ENCODE measurements around the gene HSPB2. TPM values are rescaled to one million over a fixed set of nuclear protein-coding genes. Genes with fewer than 3 reads are reported as not detected.

The HSPB2 gene
- total and polyA plus RNA-seq, 2 of the 8 experiments (the other 6 are each of a cell fraction or from before 2014, with no cell fraction given), result 0.32 to 0.86 TPM

- TF ChIP-seq CTCF (IDR thresholded peaks at IDR 0.05; ENCODE audit: control extremely low read depth in 1 of 3, insufficient read depth in 1 of 3, low read depth in 1 of 3, low read length in 3 of 3) (peak; percentile 12 to 37 (median 18); a peak in 3 of 4 replicates), JUN (IDR thresholded peaks at IDR 0.05; ENCODE audit: low read depth, low read length) (no peak)
Observed at GRCh38 chr11:111870886-111871692, 41.4 kb upstream of the HSPB2 start, which contains the start of gene ALG9 (continued).
